Right lobe of liver (tissue), 6 donors: ENCODE results near the gene TSPAN13. TPM values are rescaled to one million over a fixed set of nuclear protein-coding genes. Genes with fewer than 3 reads are reported as not detected.

ENCODE experiments used
- ATAC-seq, 4 donors: fragments of 200-7000 bp; cut with Tn5 transposase; one replicate each; pipeline ENCODE4 v1.9.1; 2020; ENCODE audit warnings: mild to moderate bottlenecking in 4 of 4, moderate library complexity in 4 of 4
- DNase-seq, 3 donors: peaks; one replicate each; pipeline ENCODE4 v3.0.0-alpha.2; 2020
- H3K27ac ChIP-seq, 3 donors: fragments of 200-600 bp; one replicate each; pipeline ENCODE4 v1.8.0; 2022
- H3K27me3 ChIP-seq, 2 donors: fragments of 200-600 bp; one replicate each; pipeline ENCODE4 v1.8.0; 2022
- H3K36me3 ChIP-seq, 4 donors: fragments of 200-600 bp; sonication (generic) in 1 of 4; one replicate each; pipeline versions ENCODE4 v1.5.1 to v1.8.0; 2017 to 2022; ENCODE audit warnings: control low read depth in 1 of 4
- H3K4me1 ChIP-seq, 4 donors: fragments of 200-600 bp; sonication (generic) in 1 of 4; one replicate each; pipeline versions ENCODE4 v1.5.1 to v1.8.0; 2017 to 2022; ENCODE audit warnings: control low read depth in 1 of 4
- H3K4me3 ChIP-seq, 3 donors: fragments of 200-600 bp; one replicate each; pipeline ENCODE4 v1.8.0; 2022
- H3K9me3 ChIP-seq, 4 donors: fragments of 200-600 bp; sonication (generic) in 1 of 4; one replicate each; pipeline versions ENCODE4 v1.5.1 to v1.8.0; 2017 to 2022; ENCODE audit warnings: control low read depth in 1 of 4
- CTCF ChIP-seq, 4 donors: fragments of 200-600 bp in 3 of 4; fragments of 450-650 bp in 1 of 4; IDR thresholded peaks; one replicate each; pipeline versions ENCODE4 v1.5.1 to v1.8.0; 2016 to 2022; ENCODE audit warnings: antibody characterized with exemption in 4 of 4, mild to moderate bottlenecking in 2 of 4
- POLR2A ChIP-seq: fragments of 450-650 bp; IDR thresholded peaks from one replicate; pipeline ENCODE4 v1.6.1; 2017; ENCODE audit warnings: antibody characterized with exemption, mild to moderate bottlenecking
- WGBS: methylation state at CpG from one replicate; pipeline ENCODE4 v1.1.6; 2018; ENCODE audit warnings: low coverage, low lambda C conversion rate; ENCODE audit not compliant: insufficient coverage; ENCODE audit errors: missing lambda C conversion rate; 5-methylcytosine and 5-hydroxymethylcytosine counted together
- intact Hi-C, 2 donors: fragments of 100-400 bp; cut with DNase I; formaldehyde crosslinking; loops; one replicate each; pipeline versions ENCODE4 v1.11.2 to v1.14.1; 2022
- total RNA-seq, 6 experiments: library from RNA; depleted of rRNA in 2 of 6; stranded (reverse); fragments of >200 nt in 2 of 6; fragmentation: NEBNext Ultra II Directional in 3 of 6; extraction: Animal tissue kit (Norgen Biotek cat#: 25700) in 3 of 6; gene quantifications; one replicate each; pipeline versions ENCODE4 v1.1.0 to v1.2.4, GENCODE V29; 2016 to 2023
- donor health status: DM: no; HTN: yes; CAD: no.
- donor health status: DM: no; HTN: no; CAD: no.
- donor health status: DM: no; HTN: no; CAD: no.
- donor health status: DM: no; HTN: yes; CAD: no.
- donor health status: DM: no; HTN: yes; CAD: no.

The TSPAN13 gene
- total RNA-seq, 6 experiments from 2014 or later: 7.1 to 43.2 (median 18.0) TPM

- intact Hi-C loops: no loop called here
- H3K4me3 ChIP-seq: no peak overlapping the region
These were observed 48.0 kb downstream of the TSPAN13 start for GRCh38 chr7:16801579-16801978.

DNA sequence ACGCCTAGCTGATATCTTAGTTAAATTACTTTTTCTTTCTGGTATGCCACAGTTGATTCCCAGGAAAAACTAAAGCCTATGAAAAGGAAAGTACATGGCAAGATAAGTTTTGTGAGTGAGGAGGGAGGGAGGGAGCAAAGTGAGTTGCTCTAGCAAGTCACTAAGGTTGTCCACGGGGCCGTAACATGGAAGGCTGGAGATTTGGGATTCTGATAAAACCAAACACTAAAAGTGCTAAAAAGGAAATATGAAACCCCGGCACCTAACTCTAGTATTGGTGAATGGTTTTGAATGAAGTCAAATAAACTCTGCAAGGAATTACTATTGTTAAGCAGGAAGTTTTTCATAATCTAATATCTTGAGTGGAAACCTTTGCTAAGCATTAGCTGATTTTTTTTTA lies 49.6 kb downstream of the TSPAN13 start:
- Histone ChIP-seq H3K9me3 (no peaks in the 10 kb centered on the region), H3K4me3 (no peak overlapping the region), H3K36me3 (no peaks in the 10 kb centered on the region), H3K27ac (no peak overlapping the region), H3K27me3 (no peaks in the 10 kb centered on the region), H3K4me1 (no peaks in the 10 kb centered on the region)
- WGBS: 76% methylated on average over 4 of the region's 4 CpGs
- no peak for DNase-seq
- ATAC-seq: no peak
- intact Hi-C loops: no loop called here
- TF ChIP-seq CTCF (IDR thresholded peaks at IDR 0.05) (no peak), POLR2A (no peak)

More at GRCh38 chr7:16801579-16801978, 48.0 kb downstream of the TSPAN13 start:
- DNase-seq (no peak), ATAC-seq (no peak)
- TF ChIP-seq CTCF (IDR thresholded peaks at IDR 0.05) (no peak), POLR2A (no peak)
- H3K27me3 ChIP-seq: no peaks in the 10 kb centered on the region
- H3K4me1 ChIP-seq: no peaks in the 10 kb centered on the region
- H3K36me3 ChIP-seq: no peaks in the 10 kb centered on the region
- 68% methylated on average over 4 of the region's 4 CpGs for WGBS
- H3K9me3 ChIP-seq: no peaks in the 10 kb centered on the region
- H3K27ac ChIP-seq: no peak overlapping the region

DNA sequence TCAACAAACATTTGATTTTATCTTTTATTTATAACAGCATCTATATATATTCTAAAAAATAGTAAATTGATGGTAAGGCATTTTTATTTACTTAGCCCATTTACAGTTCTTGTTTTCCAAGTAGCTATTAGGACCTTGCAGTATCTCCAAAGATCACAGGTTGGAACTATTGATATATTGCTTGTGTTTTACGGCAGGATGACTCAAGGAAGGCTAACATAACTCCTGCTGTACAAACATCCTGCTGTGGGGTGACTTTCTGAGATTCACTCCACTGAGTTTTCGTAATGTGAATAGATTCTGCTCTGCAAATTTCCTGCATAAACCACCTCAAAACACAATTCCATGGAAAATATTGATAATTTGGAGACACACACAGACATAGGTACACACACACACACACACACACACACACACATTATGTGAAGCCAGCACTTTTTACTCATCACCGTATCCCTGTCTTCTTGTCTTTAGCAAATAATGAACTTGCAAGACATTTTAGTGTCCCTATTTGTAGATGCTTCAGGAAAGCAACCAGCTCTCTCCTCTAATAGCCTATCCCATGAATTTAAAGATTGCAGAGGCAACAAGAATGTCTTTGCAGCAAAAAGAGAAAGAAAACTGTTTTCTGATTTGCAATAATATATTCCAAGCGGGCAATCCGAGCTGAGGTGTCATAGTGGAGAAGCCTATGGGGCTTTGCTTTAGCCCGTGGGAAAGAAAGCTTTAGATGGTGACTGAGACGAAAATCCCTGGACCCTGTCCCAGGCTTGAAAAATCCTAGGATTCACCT lies 50.5 kb downstream of the TSPAN13 start:
- Histone ChIP-seq H3K4me3 (no peak overlapping the region), H3K36me3 (no peaks in the 10 kb centered on the region), H3K27ac (no peak overlapping the region), H3K27me3 (no peaks in the 10 kb centered on the region), H3K9me3 (no peaks in the 10 kb centered on the region), H3K4me1 (no peaks in the 10 kb centered on the region)
- ATAC-seq (no peak), DNase-seq (no peak)
- intact Hi-C loops: no loop called here
- 80% methylated on average over 7 of the region's 7 CpGs for WGBS
- no peak for TF ChIP-seq POLR2A
- TF ChIP-seq CTCF (IDR thresholded peaks at IDR 0.05): no peak

DNA sequence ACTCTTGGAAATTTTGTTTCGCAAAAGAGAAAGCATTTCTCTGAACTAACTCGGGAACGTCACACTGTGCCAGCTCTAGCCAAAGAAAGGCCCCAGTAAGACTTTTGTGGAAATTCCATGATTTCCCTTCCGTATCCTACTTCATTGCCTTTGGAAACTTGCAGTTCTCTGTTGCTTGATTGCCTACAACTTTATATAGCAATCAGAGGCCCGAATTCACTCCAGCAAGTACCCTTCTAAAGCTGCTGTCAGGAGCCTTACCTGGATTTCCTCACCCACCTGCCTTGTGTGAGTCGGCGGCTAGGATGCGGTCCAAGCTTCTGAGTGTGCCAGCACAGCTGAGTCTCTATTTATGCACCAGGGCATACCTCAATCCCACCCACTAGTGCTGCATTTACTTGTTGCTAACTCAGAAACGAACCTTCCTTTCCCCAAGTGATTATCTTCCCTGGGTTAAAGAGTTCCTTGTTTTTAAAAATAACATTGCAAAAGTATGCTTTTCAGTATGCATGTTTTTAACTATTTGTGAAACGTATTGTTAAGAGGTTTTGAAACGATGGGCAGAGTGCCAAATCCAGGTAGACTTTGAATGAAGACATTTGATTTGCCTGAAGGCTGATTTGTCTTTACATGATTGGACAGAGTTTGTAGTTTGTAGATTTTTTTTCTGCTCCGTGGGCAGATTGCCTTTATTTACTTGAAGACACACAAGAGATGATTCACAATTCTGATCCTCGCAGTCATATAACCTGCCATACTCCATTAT lies 51.3 kb downstream of the TSPAN13 start, which contains the start of gene AGR2:
Gene AGR2 (minus strand): TSS at position 326 of the 766 bp plus-strand sequence. CDS start 3,203 bp downstream, outside the sequence.
- 59% methylated on average over 10 of the region's 13 CpGs for WGBS
- H3K36me3 ChIP-seq: no peaks in the 10 kb centered on the region
- no peak within 1 kb of the TSS for H3K4me3 ChIP-seq
- no peak for ATAC-seq
- H3K9me3 ChIP-seq: no peaks in the 10 kb centered on the region
- H3K27me3 ChIP-seq: no peaks in the 10 kb centered on the region
- intact Hi-C loops: no loop called here
- DNase-seq: no peak
- H3K4me1 ChIP-seq: no peaks in the 10 kb centered on the region
- H3K27ac ChIP-seq: no peak within 1 kb of the TSS
- no peak for TF ChIP-seq CTCF (IDR thresholded peaks at IDR 0.05)
- no peak for TF ChIP-seq POLR2A
